GM13976 (cell line): ENCODE results near the gene IMMP2L.

ENCODE experiments used
- DNase-seq: peaks from one replicate; pipeline ENCODE4 v3.0.0; 2012; ENCODE audit warnings: low spot score
- in situ Hi-C: fragments of 300-500 bp; cut with MboI; formaldehyde crosslinking; loops from one replicate; pipeline ENCODE4 v1.12.0; 2022; ENCODE audit warnings: low sequenced_read_pairs, mixed read lengths, inconsistent platforms; ENCODE audit not compliant: unreplicated experiment
- TF ChIP-seq, protein P1 (sequence below): IDR thresholded peaks from 2 replicates; pipeline ENCODE4 v1.5.1; 2012; ENCODE audit warnings: borderline replicate concordance, mild to moderate bottlenecking; ENCODE audit not compliant: insufficient read depth; ENCODE audit errors: extremely low read depth, missing control alignments, control extremely low read depth

The IMMP2L gene

DNA sequence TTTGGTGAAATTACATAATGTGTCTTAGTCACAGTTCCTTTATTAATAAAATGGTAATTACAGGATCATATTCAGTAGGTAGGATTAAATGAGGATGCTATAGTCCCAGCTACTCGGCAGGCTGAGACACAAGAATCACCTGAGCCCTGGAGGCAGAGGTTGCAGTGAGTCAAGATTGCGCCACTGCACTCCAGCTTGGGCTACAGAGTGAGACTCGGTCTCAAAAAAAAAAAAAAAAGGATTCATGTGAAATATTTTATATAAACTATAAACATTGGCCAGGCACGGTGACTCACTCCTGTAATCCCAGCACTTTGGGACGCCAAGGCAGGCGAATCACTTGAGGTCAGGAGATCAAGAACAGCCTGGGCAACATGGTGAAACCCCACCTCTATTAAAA lies 197.9 kb downstream of the IMMP2L start:
- in situ Hi-C loops = no loop called here
- DNase-seq = no peak
- TF ChIP-seq, protein P1, sequence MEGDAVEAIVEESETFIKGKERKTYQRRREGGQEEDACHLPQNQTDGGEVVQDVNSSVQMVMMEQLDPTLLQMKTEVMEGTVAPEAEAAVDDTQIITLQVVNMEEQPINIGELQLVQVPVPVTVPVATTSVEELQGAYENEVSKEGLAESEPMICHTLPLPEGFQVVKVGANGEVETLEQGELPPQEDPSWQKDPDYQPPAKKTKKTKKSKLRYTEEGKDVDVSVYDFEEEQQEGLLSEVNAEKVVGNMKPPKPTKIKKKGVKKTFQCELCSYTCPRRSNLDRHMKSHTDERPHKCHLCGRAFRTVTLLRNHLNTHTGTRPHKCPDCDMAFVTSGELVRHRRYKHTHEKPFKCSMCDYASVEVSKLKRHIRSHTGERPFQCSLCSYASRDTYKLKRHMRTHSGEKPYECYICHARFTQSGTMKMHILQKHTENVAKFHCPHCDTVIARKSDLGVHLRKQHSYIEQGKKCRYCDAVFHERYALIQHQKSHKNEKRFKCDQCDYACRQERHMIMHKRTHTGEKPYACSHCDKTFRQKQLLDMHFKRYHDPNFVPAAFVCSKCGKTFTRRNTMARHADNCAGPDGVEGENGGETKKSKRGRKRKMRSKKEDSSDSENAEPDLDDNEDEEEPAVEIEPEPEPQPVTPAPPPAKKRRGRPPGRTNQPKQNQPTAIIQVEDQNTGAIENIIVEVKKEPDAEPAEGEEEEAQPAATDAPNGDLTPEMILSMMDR = no peak

DNA sequence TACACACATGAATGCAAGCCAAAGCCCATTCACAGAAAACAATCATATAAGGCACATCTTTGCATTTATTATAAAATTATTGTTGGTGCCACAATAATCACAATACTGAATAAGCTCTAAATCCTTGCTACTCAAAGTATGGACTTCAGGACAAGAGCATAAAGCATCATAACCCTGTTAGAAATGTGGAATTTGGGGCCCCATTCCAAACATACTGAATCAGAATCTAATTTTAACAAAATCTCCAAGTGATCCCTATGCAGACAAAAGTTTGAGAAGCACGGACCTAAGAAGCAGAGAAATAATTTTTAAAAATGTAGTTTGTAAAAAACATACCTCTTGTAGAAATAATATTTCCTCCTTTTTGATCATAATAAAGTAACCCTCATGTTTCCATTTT lies 199.2 kb downstream of the IMMP2L start:
- DNase-seq = no peak
- in situ Hi-C loops = no loop called here
- TF ChIP-seq, protein P1 = no peak

DNA sequence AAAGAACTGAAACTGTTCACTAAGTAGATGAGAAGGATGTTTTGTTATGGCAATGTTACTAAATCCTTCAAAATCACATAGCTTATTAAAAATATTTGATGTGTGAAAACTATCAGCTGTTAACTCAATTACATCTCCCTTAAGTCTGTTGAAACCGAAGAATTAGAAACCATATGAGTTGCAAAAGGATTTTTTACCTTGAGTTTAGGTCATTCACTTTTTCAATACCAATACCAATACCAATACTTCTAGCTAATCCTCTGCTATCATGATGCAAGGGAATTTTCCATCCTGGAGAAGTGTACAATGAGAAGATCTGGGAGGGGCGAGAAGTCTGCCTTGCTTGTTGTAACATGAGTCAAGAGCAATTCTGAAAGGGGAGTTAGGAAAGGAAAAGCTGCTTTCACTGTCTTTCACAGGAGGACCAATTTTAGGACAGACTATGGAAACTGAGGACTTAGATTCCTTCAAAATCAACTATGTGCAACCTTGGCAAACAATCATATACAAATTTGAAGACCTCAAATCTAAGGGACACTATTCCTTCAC lies 199.7 kb downstream of the IMMP2L start:
- DNase-seq = no peak
- in situ Hi-C loops = no loop called here
- TF ChIP-seq, protein P1 = no peak

DNA sequence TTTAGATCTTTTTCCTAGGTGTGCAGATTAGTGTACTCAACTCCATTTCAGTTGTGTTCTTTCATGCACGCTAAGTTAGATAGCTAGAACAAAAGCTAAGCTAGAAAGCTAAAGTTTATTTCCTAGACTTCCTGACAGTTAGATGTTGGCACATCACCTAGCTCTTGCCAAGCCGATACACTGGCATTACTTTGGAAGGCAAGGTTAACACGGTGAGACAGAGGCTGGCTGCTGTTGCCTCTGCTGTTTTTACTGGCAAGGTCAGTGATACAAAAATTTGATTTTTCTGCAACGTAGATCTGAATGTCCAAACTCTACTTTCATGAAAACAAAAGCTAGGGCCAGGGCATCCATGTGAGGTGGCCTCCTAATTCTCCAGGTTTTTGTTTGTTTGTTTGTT lies 203.4 kb downstream of the IMMP2L start:
- TF ChIP-seq, protein P1 = no peak
- DNase-seq = no peak
- in situ Hi-C loops = no loop called here

DNA sequence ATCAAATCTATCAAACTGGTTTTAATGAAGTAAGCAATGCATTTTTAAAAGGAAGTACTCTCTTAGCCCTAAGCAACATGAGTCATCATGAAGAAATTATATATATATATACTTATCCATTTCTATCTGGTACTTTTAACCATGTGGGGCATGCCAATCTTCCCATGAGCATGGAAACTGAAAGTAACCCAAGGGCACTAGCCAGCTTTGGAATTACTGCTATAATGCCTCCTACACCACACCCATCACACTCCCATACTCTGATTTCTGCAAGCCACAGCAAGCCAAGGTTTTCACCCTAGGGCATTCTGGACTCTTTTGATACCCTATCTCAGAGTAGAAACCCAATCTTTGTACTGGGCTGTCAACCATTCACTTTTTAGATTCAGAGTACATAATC lies 204.6 kb downstream of the IMMP2L start:
- in situ Hi-C loops = no loop called here
- TF ChIP-seq, protein P1 = no peak
- DNase-seq = no peak

DNA sequence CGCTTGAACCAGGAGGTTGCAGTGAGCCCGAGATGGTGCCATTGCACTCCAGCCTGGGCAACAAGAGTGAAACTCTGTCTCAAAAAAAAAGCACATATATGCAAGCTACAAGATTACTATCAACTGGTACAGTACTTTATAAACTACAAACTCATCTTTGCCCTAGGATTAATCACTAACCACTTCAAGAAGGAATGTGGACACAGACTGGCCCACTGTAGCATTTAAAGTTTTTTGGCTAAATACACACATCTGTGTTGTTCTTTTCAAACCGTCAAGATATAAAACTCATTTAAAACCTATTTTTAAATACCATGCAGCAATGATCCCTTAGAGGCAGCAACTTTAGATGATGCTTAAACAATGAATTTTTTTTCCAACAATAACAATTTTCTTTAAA lies 205.4 kb downstream of the IMMP2L start:
- no peak for DNase-seq
- in situ Hi-C loops = no loop called here
- TF ChIP-seq, protein P1 = no peak

DNA sequence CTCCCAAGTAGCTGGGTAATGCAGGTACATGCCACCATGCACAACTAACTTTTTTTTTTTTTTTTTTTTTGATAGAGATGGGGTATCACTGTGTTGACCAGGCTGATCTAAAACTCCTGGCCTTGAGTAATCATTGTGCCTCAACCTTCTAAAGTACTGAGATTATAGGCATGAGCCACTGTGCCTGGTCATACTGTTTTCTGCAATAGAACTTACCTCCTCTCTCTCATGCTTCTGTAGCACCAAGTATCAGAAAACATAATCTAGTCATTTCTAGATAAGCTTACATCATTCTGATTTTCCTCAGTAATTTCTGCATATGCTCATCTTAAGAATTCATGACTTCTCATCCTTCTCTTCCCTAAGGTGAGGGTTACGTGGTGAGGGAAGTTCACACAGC lies 210.0 kb downstream of the IMMP2L start:
- TF ChIP-seq, protein P1 = no peak
- no peak for DNase-seq
- in situ Hi-C loops = no loop called here
